ENCODE data around the gene UFM1. TPM values are rescaled to one million over a fixed set of nuclear protein-coding genes. Genes with fewer than 3 reads are reported as not detected.

The UFM1 gene
- total and polyA plus RNA-seq, 2 of the 4 experiments (the other 2 are of a cell fraction) = 43.5 to 94.5 TPM

GRCh38 chr13:38358684-38359083, 9.0 kb downstream of the UFM1 start:
- H2BK5ac ChIP-seq (ENCODE audit: low read depth, low read length, poor library complexity, severe bottlenecking) = no peak overlapping the region
- H2BK20ac ChIP-seq (ENCODE audit: low read depth, low read length) = no peak overlapping the region
- no peak overlapping the region for H2BK15ac ChIP-seq (ENCODE audit: low read depth, low read length)
- peaks cover 3% of the 10 kb centered on the region; the same call in 1 of the 2 replicates for H4K20me1 ChIP-seq (ENCODE audit: insufficient read depth, low read length)
- H3K9ac ChIP-seq (ENCODE audit: low read depth, low read length) = no peak overlapping the region
- intact Hi-C loops (cut with micrococcal nuclease) = no loop called here
- peaks cover 11% of the 10 kb centered on the region for H3K36me3 ChIP-seq (ENCODE audit: control insufficient read depth, insufficient read depth, low read length)
- WGBS, 2 experiments (ENCODE audit: extremely low coverage in 2 of 2, insufficient read length in 1 of 2) = no CpG with 5 or more reads among the region's 4 CpGs
- no TSS peak for BruUV-seq (replicated peaks)
- H3K23ac ChIP-seq (ENCODE audit: low read depth, low read length) = no peak overlapping the region
- H3K9me1 ChIP-seq (ENCODE audit: insufficient read depth, low read length) = no peaks in the 10 kb centered on the region
- no peak overlapping the region for H2AFZ ChIP-seq (replicated peaks; ENCODE audit: low read length, poor library complexity)
- H3K4me2 ChIP-seq (ENCODE audit: low read depth, low read length) = no peak overlapping the region
- no peak overlapping the region for H4K91ac ChIP-seq (ENCODE audit: insufficient read depth, low read depth, low read length)
- H4K8ac ChIP-seq (ENCODE audit: low read depth in 2 of 2, low read length in 2 of 2) = no peak overlapping the region
- no peaks in the 10 kb centered on the region for H3K4me1 ChIP-seq (ENCODE audit: control insufficient read depth, insufficient read depth, low read length)
- no peak overlapping the region for H3K4me3 ChIP-seq (ENCODE audit: insufficient read depth, low read depth, low read length)
- POLR2A ChIA-PET (ENCODE audit: unreplicated experiment) = no interaction called here
- H4K5ac ChIP-seq (ENCODE audit: low read depth, low read length) = no peak overlapping the region
- H2AK5ac ChIP-seq (ENCODE audit: low read depth, low read length) = no peak overlapping the region
- dilution Hi-C loops (cut with HindIII; ENCODE audit: low sequenced_read_pairs, unreplicated experiment) = no loop called here
- in situ Hi-C loops (cut with MboI; ENCODE audit: low sequenced_read_pairs) = loop anchor here (25.0 kb wide), 2 partner anchors 721 to 1321 kb away; no protein-coding TSS in a partner anchor
- H3K27ac ChIP-seq (ENCODE audit: insufficient read depth, low read length) = no peak overlapping the region
- no peak overlapping the region for H3K4ac ChIP-seq (ENCODE audit: low read depth, low read length)
- TF ChIP-seq RAD21 (IDR thresholded peaks at IDR 0.05; ENCODE audit: low read length) = no peak
- no peak for TF ChIP-seq FOS (IDR thresholded peaks at IDR 0.05; ENCODE audit: low read depth, low read length)
- H3K79me1 ChIP-seq (ENCODE audit: low read depth in 1 of 2, low read length in 2 of 2) = peaks cover 0 to 10% of the 10 kb centered on the region in 2 experiments
- H3K56ac ChIP-seq (ENCODE audit: extremely low read depth, insufficient read depth, low read length) = no peak overlapping the region
- no peak overlapping the region for H2BK120ac ChIP-seq (ENCODE audit: low read depth, low read length)
- CTCF ChIA-PET = interaction anchor here (1.4 kb wide), 1 partner anchor 11 kb away, joined by 3 read pairs; no protein-coding TSS in a partner anchor
- no peak overlapping the region for H3K18ac ChIP-seq (ENCODE audit: low read depth, low read length)
- DNase-seq (no peak), ATAC-seq (ENCODE audit: low read depth) (no peak)
- no peaks in the 10 kb centered on the region for H3K27me3 ChIP-seq (ENCODE audit: control insufficient read depth, insufficient read depth, low read length)
- H3K9me3 ChIP-seq (ENCODE audit: control insufficient read depth, insufficient read depth, low read length) = no peaks in the 10 kb centered on the region
- H2AK9ac ChIP-seq (replicated peaks; ENCODE audit: low read depth, low read length, poor library complexity) = no peak overlapping the region
- no peak overlapping the region for H3K14ac ChIP-seq (replicated peaks; ENCODE audit: low read depth, low read length)
